Uterus (tissue), 2 donors: ENCODE results near the gene LSP1.

ENCODE experiments used
- CTCF ChIP-seq, 4 experiments: fragments of 200-600 bp in 2 of 4; fragments of 450-650 bp in 2 of 4; sonication (generic) in 2 of 4; IDR thresholded peaks; one replicate each; pipeline ENCODE4 v1.5.1; 2016 to 2019; ENCODE audit warnings: antibody characterized with exemption in 4 of 4, mild to moderate bottlenecking in 2 of 4, moderate library complexity in 1 of 4
- POLR2A ChIP-seq, 2 donors: fragments of 450-650 bp; IDR thresholded peaks; one replicate each; pipeline ENCODE4 v1.6.1; 2016; ENCODE audit warnings: antibody characterized with exemption in 2 of 2, mild to moderate bottlenecking in 1 of 2, moderate library complexity in 1 of 2

DNA sequence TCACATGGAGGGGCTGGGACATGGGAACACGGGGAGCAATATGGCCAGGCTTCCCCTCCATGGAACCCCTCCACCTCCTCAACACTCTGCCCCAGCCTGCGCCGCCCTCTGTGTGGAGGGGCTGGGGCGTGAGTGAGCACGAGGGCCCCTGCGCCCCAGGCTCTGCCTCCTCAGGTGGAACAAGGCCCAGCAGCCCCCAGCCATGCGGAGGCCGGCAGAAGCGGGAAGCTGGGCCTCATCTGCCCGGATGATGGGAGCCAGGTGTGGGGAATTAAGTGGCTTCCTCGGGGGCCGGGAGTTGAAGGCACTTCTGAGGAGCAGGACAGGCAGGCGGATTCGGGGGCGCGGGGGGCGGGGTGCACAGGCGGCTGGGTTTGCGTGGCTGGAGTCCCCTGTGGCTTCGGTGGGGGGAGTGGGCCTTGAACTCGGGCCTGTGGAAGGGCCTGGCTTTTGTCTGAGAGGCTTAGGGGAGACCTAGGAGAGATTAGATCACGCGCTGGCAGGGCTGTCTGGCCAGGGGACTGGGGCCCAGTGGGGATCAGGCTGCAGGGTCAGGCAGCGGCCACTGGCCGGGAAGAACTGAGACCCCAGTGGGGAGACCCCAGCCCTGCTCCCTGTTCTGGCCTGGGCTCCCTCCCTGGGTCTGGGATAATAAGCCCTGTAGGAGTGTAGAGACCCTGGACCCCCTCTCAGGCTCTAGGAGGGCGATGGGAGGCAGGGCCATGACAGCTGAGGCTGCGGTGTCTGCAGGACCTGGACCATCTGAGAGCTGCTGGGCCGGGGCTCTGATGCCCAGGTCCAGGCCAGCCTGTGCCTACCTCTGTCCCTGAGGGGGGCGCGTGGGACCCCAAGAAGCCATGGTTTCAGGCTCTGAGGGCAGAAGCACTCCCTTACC is 25.5 kb downstream of the LSP1 start:
- no peak for TF ChIP-seq CTCF (IDR thresholded peaks at IDR 0.05)
- no peak for TF ChIP-seq POLR2A (IDR thresholded peaks at IDR 0.05)
